HepG2 (cell line): ENCODE measurements around the gene G6PD. TPM values are rescaled to one million over a fixed set of nuclear protein-coding genes. Genes with fewer than 3 reads are reported as not detected.

Experiments
- BORCS8-MEF2B ChIP-seq: sonication (generic); formaldehyde crosslinking; IDR thresholded peaks from 2 replicates; pipeline ENCODE4 v1.8.0; 2022; ENCODE audit warnings: mild to moderate bottlenecking, missing genetic modification reagents
- KDM5A ChIP-seq: fragments of 200-600 bp; sonication (generic); IDR thresholded peaks from 2 replicates; pipeline ENCODE4 v1.7.0; 2018; ENCODE audit warnings: antibody characterized with exemption, mild to moderate bottlenecking, low read length, borderline replicate concordance
- NCOA5 ChIP-seq: sonication (generic); formaldehyde crosslinking; IDR thresholded peaks from 2 replicates; pipeline ENCODE4 v1.4.0; 2020; ENCODE audit warnings: missing genetic modification reagents
- NFE2L2 ChIP-seq: fragments of 150-350 bp; IDR thresholded peaks from 2 replicates; pipeline ENCODE4 v1.6.1; 2014; ENCODE audit warnings: low read length
- PAF1 ChIP-seq: IDR thresholded peaks from 2 replicates; pipeline ENCODE4 v1.6.1; 2016; ENCODE audit warnings: missing genetic modification reagents, missing compliant biosample characterization
- POLR2AphosphoS5 ChIP-seq: IDR thresholded peaks from 2 replicates; pipeline ENCODE4 v1.6.1; 2012; ENCODE audit warnings: low read depth, low read length
- SP2 ChIP-seq: sonication (generic); formaldehyde crosslinking; IDR thresholded peaks from 2 replicates; pipeline ENCODE4 v1.5.1; 2020; ENCODE audit warnings: mild to moderate bottlenecking, missing genetic modification reagents
- SRSF4 ChIP-seq: fragments of 200-400 bp; formaldehyde crosslinking; IDR thresholded peaks from one replicate; pipeline ENCODE4 v1.6.1; 2018; ENCODE audit warnings: mild to moderate bottlenecking, low read depth, low read length, moderate library complexity; ENCODE audit not compliant: poor library complexity, severe bottlenecking
- TAF1 ChIP-seq: sonication (generic); formaldehyde crosslinking; IDR thresholded peaks from 2 replicates; pipeline ENCODE4 v1.4.0; 2020; ENCODE audit warnings: missing genetic modification reagents
- TBX2 ChIP-seq: sonication (generic); formaldehyde crosslinking; IDR thresholded peaks from 2 replicates; pipeline ENCODE4 v1.5.0; 2020; ENCODE audit warnings: missing genetic modification reagents, mild to moderate bottlenecking, borderline replicate concordance
- ZNF263 ChIP-seq: sonication (generic); formaldehyde crosslinking; IDR thresholded peaks from 2 replicates; pipeline ENCODE4 v1.4.0; 2020; ENCODE audit warnings: missing genetic modification reagents
- ZNF788 ChIP-seq: sonication (generic); formaldehyde crosslinking; IDR thresholded peaks from 2 replicates; pipeline ENCODE4 v1.5.0; 2020; ENCODE audit warnings: mild to moderate bottlenecking, missing genetic modification reagents, borderline replicate concordance
- polyA plus RNA-seq, 8 experiments: library from polyadenylated mRNA; depleted of rRNA in 3 of 8; stranded (reverse) in 7 of 8; unstranded in 1 of 8; fragments of >200 nt; fragmentation: Illumina TruSeq in 4 of 8; extraction: Trizol in 4 of 8; gene quantifications; 2 replicates each; pipeline versions ENCODE4 v1.2.1 to v1.2.3, GENCODE V29; 2011 to 2016; ENCODE audit warnings: low read depth in 4 of 8, missing spikeins in 1 of 8, mixed read lengths in 1 of 8; ENCODE audit not compliant: insufficient read depth in 1 of 8
- total RNA-seq, 5 experiments: library from RNA; depleted of rRNA; stranded (reverse); fragments of >200 nt; fragmentation: Illumina TruSeq; extraction: Trizol; gene quantifications; 2 replicates each; pipeline ENCODE4 v1.2.3, GENCODE V29; 2016; ENCODE audit warnings: low read depth in 1 of 5
- TF ChIP-seq, protein P1 (sequence below): sonication (generic); formaldehyde crosslinking; IDR thresholded peaks from 2 replicates; pipeline ENCODE4 v1.5.1; 2020; ENCODE audit warnings: mild to moderate bottlenecking, missing genetic modification reagents, moderate library complexity
- TF ChIP-seq, protein P2 (sequence below): sonication (generic); formaldehyde crosslinking; IDR thresholded peaks from 2 replicates; pipeline ENCODE4 v1.4.0; 2020; ENCODE audit warnings: missing genetic modification reagents, borderline replicate concordance
- TF ChIP-seq, protein P3 (sequence below): sonication (generic); formaldehyde crosslinking; IDR thresholded peaks from 2 replicates; pipeline ENCODE4 v1.4.0; 2020; ENCODE audit warnings: missing genetic modification reagents

The G6PD gene
- total and polyA plus RNA-seq, 2 of the 13 experiments (the other 11 are each of a cell fraction or from before 2014, with no cell fraction given), result 18.8 to 28.8 TPM

GRCh38 chrX:154546354-154547244, at the start of gene G6PD (continued):
- 0 out of 2 replicates have a peak, but pooled peaks have one; percentile 25 for TF ChIP-seq BORCS8-MEF2B (CRISPR knock-in tag)
- TF ChIP-seq, protein P1, sequence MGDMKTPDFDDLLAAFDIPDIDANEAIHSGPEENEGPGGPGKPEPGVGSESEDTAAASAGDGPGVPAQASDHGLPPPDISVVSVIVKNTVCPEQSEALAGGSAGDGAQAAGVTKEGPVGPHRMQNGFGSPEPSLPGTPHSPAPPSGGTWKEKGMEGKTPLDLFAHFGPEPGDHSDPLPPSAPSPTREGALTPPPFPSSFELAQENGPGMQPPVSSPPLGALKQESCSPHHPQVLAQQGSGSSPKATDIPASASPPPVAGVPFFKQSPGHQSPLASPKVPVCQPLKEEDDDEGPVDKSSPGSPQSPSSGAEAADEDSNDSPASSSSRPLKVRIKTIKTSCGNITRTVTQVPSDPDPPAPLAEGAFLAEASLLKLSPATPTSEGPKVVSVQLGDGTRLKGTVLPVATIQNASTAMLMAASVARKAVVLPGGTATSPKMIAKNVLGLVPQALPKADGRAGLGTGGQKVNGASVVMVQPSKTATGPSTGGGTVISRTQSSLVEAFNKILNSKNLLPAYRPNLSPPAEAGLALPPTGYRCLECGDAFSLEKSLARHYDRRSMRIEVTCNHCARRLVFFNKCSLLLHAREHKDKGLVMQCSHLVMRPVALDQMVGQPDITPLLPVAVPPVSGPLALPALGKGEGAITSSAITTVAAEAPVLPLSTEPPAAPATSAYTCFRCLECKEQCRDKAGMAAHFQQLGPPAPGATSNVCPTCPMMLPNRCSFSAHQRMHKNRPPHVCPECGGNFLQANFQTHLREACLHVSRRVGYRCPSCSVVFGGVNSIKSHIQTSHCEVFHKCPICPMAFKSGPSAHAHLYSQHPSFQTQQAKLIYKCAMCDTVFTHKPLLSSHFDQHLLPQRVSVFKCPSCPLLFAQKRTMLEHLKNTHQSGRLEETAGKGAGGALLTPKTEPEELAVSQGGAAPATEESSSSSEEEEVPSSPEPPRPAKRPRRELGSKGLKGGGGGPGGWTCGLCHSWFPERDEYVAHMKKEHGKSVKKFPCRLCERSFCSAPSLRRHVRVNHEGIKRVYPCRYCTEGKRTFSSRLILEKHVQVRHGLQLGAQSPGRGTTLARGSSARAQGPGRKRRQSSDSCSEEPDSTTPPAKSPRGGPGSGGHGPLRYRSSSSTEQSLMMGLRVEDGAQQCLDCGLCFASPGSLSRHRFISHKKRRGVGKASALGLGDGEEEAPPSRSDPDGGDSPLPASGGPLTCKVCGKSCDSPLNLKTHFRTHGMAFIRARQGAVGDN, result peak; percentile 55
- no peak for TF ChIP-seq ZNF788
- TF ChIP-seq, protein P2, sequence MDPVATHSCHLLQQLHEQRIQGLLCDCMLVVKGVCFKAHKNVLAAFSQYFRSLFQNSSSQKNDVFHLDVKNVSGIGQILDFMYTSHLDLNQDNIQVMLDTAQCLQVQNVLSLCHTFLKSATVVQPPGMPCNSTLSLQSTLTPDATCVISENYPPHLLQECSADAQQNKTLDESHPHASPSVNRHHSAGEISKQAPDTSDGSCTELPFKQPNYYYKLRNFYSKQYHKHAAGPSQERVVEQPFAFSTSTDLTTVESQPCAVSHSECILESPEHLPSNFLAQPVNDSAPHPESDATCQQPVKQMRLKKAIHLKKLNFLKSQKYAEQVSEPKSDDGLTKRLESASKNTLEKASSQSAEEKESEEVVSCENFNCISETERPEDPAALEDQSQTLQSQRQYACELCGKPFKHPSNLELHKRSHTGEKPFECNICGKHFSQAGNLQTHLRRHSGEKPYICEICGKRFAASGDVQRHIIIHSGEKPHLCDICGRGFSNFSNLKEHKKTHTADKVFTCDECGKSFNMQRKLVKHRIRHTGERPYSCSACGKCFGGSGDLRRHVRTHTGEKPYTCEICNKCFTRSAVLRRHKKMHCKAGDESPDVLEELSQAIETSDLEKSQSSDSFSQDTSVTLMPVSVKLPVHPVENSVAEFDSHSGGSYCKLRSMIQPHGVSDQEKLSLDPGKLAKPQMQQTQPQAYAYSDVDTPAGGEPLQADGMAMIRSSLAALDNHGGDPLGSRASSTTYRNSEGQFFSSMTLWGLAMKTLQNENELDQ (CRISPR knock-in tag), result no peak
- TF ChIP-seq POLR2AphosphoS5, result peak; percentile 65
- no peak; the same call in 1 of the 2 replicates for TF ChIP-seq PAF1 (CRISPR knock-in tag)
- TF ChIP-seq, protein P3, sequence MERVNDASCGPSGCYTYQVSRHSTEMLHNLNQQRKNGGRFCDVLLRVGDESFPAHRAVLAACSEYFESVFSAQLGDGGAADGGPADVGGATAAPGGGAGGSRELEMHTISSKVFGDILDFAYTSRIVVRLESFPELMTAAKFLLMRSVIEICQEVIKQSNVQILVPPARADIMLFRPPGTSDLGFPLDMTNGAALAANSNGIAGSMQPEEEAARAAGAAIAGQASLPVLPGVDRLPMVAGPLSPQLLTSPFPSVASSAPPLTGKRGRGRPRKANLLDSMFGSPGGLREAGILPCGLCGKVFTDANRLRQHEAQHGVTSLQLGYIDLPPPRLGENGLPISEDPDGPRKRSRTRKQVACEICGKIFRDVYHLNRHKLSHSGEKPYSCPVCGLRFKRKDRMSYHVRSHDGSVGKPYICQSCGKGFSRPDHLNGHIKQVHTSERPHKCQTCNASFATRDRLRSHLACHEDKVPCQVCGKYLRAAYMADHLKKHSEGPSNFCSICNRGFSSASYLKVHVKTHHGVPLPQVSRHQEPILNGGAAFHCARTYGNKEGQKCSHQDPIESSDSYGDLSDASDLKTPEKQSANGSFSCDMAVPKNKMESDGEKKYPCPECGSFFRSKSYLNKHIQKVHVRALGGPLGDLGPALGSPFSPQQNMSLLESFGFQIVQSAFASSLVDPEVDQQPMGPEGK (CRISPR knock-in tag), result peak; percentile 89
- TF ChIP-seq TBX2, result peak; percentile 27; the same call in 1 of the 2 replicates
- no peak for TF ChIP-seq NFE2L2
- peak; percentile 76 for TF ChIP-seq SRSF4
- no peak for TF ChIP-seq KDM5A
- TF ChIP-seq ZNF263 (CRISPR knock-in tag), result peak; percentile 91
- 0 out of 2 replicates have a peak, but pooled peaks have one; percentile 47 for TF ChIP-seq NCOA5 (CRISPR knock-in tag)
- no peak for TF ChIP-seq SP2 (CRISPR knock-in tag)
- TF ChIP-seq TAF1, result peak; percentile 52
